H1 (cell line): Measurements from ENCODE around the gene SEMA3E. TPM values are rescaled to one million over a fixed set of nuclear protein-coding genes. Genes with fewer than 3 reads are reported as not detected.

ENCODE experiments used
- CTCF ChIA-PET: fragments of 300-600 bp; sonication (Branson Sonifier 250); formaldehyde crosslinking; loops from one replicate; lab custom pipeline; 2021; ENCODE audit not compliant: partially characterized antibody; lab: Charles Lee
- POLR2A ChIA-PET: fragments of 300-600 bp; sonication (Branson Sonifier 250); formaldehyde crosslinking; loops from one replicate; lab custom pipeline; 2021; ENCODE audit warnings: inconsistent platforms; ENCODE audit not compliant: partially characterized antibody; lab: Charles Lee
- DNase-seq, 2 experiments: peaks; one replicate each; pipeline versions ENCODE4 v3.0.0 to v3.0.0-alpha.2; 2010 to 2022; ENCODE audit warnings: low spot score in 2 of 2, low read depth in 1 of 2, mixed read lengths in 1 of 2
- FAIRE-seq: peaks from 2 replicates; lab custom pipeline; 2011; peaks lifted over from hg19 to GRCh38; lab: Jason Lieb, UNC
- H2AFZ ChIP-seq: 2 replicates; pipeline ENCODE4 v1.8.1; 2012; ENCODE audit warnings: low read length, inconsistent platforms
- H2AK5ac ChIP-seq: 2 replicates; pipeline ENCODE4 v1.6.1; 2013; ENCODE audit warnings: low read depth, low read length
- H2BK120ac ChIP-seq: replicated peaks from 2 replicates; pipeline ENCODE3; 2013; ENCODE audit warnings: low read depth, low read length, inconsistent platforms
- H2BK12ac ChIP-seq: 2 replicates; pipeline ENCODE4 v1.6.1; 2013; ENCODE audit warnings: low read depth, low read length
- H2BK15ac ChIP-seq: 2 replicates; pipeline ENCODE4 v1.6.1; 2013; ENCODE audit warnings: low read length
- H2BK20ac ChIP-seq: 2 replicates; pipeline ENCODE4 v1.6.1; 2013; ENCODE audit warnings: low read length
- H2BK5ac ChIP-seq: 2 replicates; pipeline ENCODE4 v1.6.1; 2013; ENCODE audit warnings: low read depth, low read length
- H3K14ac ChIP-seq: 2 replicates; pipeline ENCODE4 v1.6.1; 2013; ENCODE audit warnings: inconsistent platforms; ENCODE audit not compliant: insufficient read length
- H3K18ac ChIP-seq: 2 replicates; pipeline ENCODE4 v1.6.1; 2013; ENCODE audit warnings: low read length; ENCODE audit errors: extremely low read depth
- H3K23ac ChIP-seq: 2 replicates; pipeline ENCODE4 v1.6.1; 2013; ENCODE audit warnings: inconsistent platforms; ENCODE audit not compliant: insufficient read length
- H3K23me2 ChIP-seq: 2 replicates; pipeline ENCODE4 v1.6.1; 2013; ENCODE audit warnings: low read depth, low read length
- H3K27ac ChIP-seq: 2 replicates; pipeline ENCODE4 v1.6.1; 2011; ENCODE audit warnings: low read depth, low read length, inconsistent platforms
- H3K27me3 ChIP-seq, 4 experiments: replicated peaks in 1 of 4; 1 replicate in 1 of 4; 2 replicates in 3 of 4; pipeline versions ENCODE4 v1.6.1 to v1.8.1; 2011 to 2013; ENCODE audit warnings: low read length in 3 of 4, mild to moderate bottlenecking in 3 of 4, inconsistent platforms in 2 of 4, mixed read lengths in 2 of 4, moderate library complexity in 1 of 4; ENCODE audit not compliant: control insufficient read depth in 3 of 4, insufficient read depth in 3 of 4; ENCODE audit errors: extremely low read depth in 1 of 4
- H3K36me3 ChIP-seq, 4 experiments: 2 replicates each; pipeline versions ENCODE4 v1.6.1 to v1.8.1; 2011 to 2013; ENCODE audit warnings: mild to moderate bottlenecking in 4 of 4, low read length in 3 of 4, moderate library complexity in 2 of 4, control low read depth in 1 of 4, inconsistent platforms in 1 of 4; ENCODE audit not compliant: insufficient read depth in 4 of 4, control insufficient read depth in 2 of 4
- H3K4ac ChIP-seq: replicated peaks from 2 replicates; pipeline ENCODE3; 2013; ENCODE audit warnings: low read length, low read depth, mixed read lengths, inconsistent platforms; ENCODE audit not compliant: insufficient read length
- H3K4me1 ChIP-seq, 4 experiments: replicated peaks in 1 of 4; 1 replicate in 1 of 4; 2 replicates in 3 of 4; pipeline versions ENCODE4 v1.6.1 to v1.8.1; 2011 to 2013; ENCODE audit warnings: low read length in 3 of 4, inconsistent platforms in 2 of 4, mixed read lengths in 1 of 4; ENCODE audit not compliant: insufficient read depth in 4 of 4, control insufficient read depth in 3 of 4
- H3K4me2 ChIP-seq, 2 experiments: 2 replicates each; pipeline versions ENCODE4 v1.6.1 to v1.8.1; 2011 to 2013; ENCODE audit warnings: low read depth in 2 of 2, low read length in 2 of 2, control low read depth in 1 of 2, inconsistent platforms in 1 of 2, mild to moderate bottlenecking in 1 of 2; ENCODE audit not compliant: insufficient read depth in 1 of 2
- H3K4me3 ChIP-seq, 4 experiments: fragments of 200-600, 300-600 bp in 1 of 4; sonication (generic), shearing (Covaris generic), sonication (Bioruptor Twin) in 1 of 4; 2 replicates each; pipeline versions ENCODE4 v1.5.1 to v1.8.1; 2011 to 2016; ENCODE audit warnings: low read length in 4 of 4, low read depth in 3 of 4, control low read depth in 2 of 4, inconsistent platforms in 2 of 4, mild to moderate bottlenecking in 2 of 4, mixed read lengths in 1 of 4, moderate library complexity in 1 of 4; ENCODE audit not compliant: insufficient read depth in 2 of 4; ENCODE audit errors: extremely low read depth in 1 of 4
- H3K56ac ChIP-seq: replicated peaks from 2 replicates; pipeline ENCODE3; 2013; ENCODE audit warnings: low read depth, mild to moderate bottlenecking, mixed read lengths, low read length, inconsistent platforms; ENCODE audit not compliant: insufficient read length
- H3K79me1 ChIP-seq: 2 replicates; pipeline ENCODE4 v1.6.1; 2013; ENCODE audit warnings: low read depth, low read length, control low read depth
- H3K79me2 ChIP-seq, 2 experiments: 2 replicates each; pipeline versions ENCODE4 v1.6.1 to v1.8.1; 2012 to 2013; ENCODE audit warnings: low read length in 2 of 2, mild to moderate bottlenecking in 2 of 2, inconsistent platforms in 1 of 2; ENCODE audit not compliant: insufficient read depth in 2 of 2, control insufficient read depth in 1 of 2
- H3K9ac ChIP-seq, 4 experiments: replicated peaks in 1 of 4; 1 replicate in 1 of 4; 2 replicates in 3 of 4; pipeline versions ENCODE4 v1.6.1 to v1.8.1; 2011 to 2013; ENCODE audit warnings: low read depth in 3 of 4, low read length in 3 of 4, control low read depth in 2 of 4, mild to moderate bottlenecking in 2 of 4, moderate library complexity in 2 of 4, inconsistent platforms in 1 of 4; ENCODE audit errors: extremely low read depth in 1 of 4
- H3K9me3 ChIP-seq, 2 experiments: 2 replicates each; pipeline versions ENCODE4 v1.6.1 to v1.8.1; 2012 to 2013; ENCODE audit warnings: mild to moderate bottlenecking in 2 of 2, moderate library complexity in 2 of 2, control low read depth in 1 of 2, inconsistent platforms in 1 of 2, low read depth in 1 of 2, low read length in 1 of 2, mixed read lengths in 1 of 2; ENCODE audit not compliant: insufficient read depth in 2 of 2
- H4K20me1 ChIP-seq, 2 experiments: replicated peaks in 1 of 2; 2 replicates each; pipeline versions ENCODE3 to v1.8.1; 2011 to 2013; ENCODE audit warnings: inconsistent platforms in 2 of 2, low read length in 2 of 2, mild to moderate bottlenecking in 1 of 2; ENCODE audit not compliant: insufficient read depth in 2 of 2, control insufficient read depth in 1 of 2
- H4K5ac ChIP-seq: 2 replicates; pipeline ENCODE4 v1.6.1; 2013; ENCODE audit warnings: low read length, low read depth, mixed read lengths, inconsistent platforms; ENCODE audit not compliant: insufficient read length
- H4K8ac ChIP-seq: 2 replicates; pipeline ENCODE4 v1.8.0; 2013; ENCODE audit warnings: mild to moderate bottlenecking, moderate library complexity, low read length, inconsistent platforms; ENCODE audit not compliant: insufficient read depth; ENCODE audit errors: extremely low read depth
- H4K91ac ChIP-seq: replicated peaks from 2 replicates; pipeline ENCODE3; 2013; ENCODE audit warnings: low read length, mixed read lengths, inconsistent platforms; ENCODE audit not compliant: insufficient read length
- CBX5 ChIP-seq: fragments of 300-800, 300-1000 bp; sonication (generic); IDR thresholded peaks from 2 replicates; pipeline ENCODE4 v1.7.1; 2016; ENCODE audit warnings: antibody characterized with exemption, low read length, low read depth
- CBX8 ChIP-seq: fragments of 300-800, 300-1000 bp; sonication (generic); IDR thresholded peaks from 2 replicates; pipeline ENCODE4 v1.7.1; 2016; ENCODE audit warnings: low read depth, low read length, borderline replicate concordance
- GTF2F1 ChIP-seq: IDR thresholded peaks from 2 replicates; pipeline ENCODE4 v1.6.1; 2012; ENCODE audit warnings: low read depth, low read length, improper control_type of control experiment, borderline replicate concordance
- HDAC2 ChIP-seq, 2 experiments: fragments of 300-600 bp in 1 of 2; sonication (generic) in 1 of 2; IDR thresholded peaks; 2 replicates each; pipeline ENCODE4 v1.6.1; 2011 to 2012; ENCODE audit warnings: low read depth in 2 of 2, low read length in 2 of 2, mild to moderate bottlenecking in 2 of 2, moderate library complexity in 2 of 2, borderline replicate concordance in 1 of 2, inconsistent platforms in 1 of 2
- JUN ChIP-seq: IDR thresholded peaks from 2 replicates; pipeline ENCODE4 v1.6.1; 2011; ENCODE audit warnings: low read depth, mild to moderate bottlenecking, improper control_type of control experiment, low read length
- POU5F1 ChIP-seq: IDR thresholded peaks from 2 replicates; pipeline ENCODE4 v1.6.1; 2011; ENCODE audit warnings: low read depth, mild to moderate bottlenecking, low read length, moderate library complexity
- WGBS, 2 experiments: shearing (Covaris generic) in 1 of 2; methylation state at CpG; one replicate each; pipeline versions ENCODE4 v1.1.6 to v1.1.7; 2013 to 2015; ENCODE audit warnings: low lambda C conversion rate in 2 of 2, mixed read lengths in 2 of 2, inconsistent platforms in 1 of 2, low coverage in 1 of 2, missing lambda C conversion rate in 1 of 2; ENCODE audit not compliant: insufficient replicate concordance in 2 of 2, insufficient coverage in 1 of 2, insufficient read length in 1 of 2; ENCODE audit errors: extremely low coverage in 1 of 2, missing lambda C conversion rate in 1 of 2; 5-methylcytosine and 5-hydroxymethylcytosine counted together
- polyA plus RNA-seq, 7 experiments: library from polyadenylated mRNA; depleted of rRNA in 3 of 7; stranded (reverse) in 5 of 7; unstranded in 2 of 7; fragments of >200 nt in 5 of 7; fragments of 200-250 nt in 2 of 7; gene quantifications; 1 replicate in 5 of 7; 2 replicates in 1 of 7; 4 replicates in 1 of 7; pipeline versions ENCODE4 v1.2.1 to v1.2.3, GENCODE V29; 2011 to 2013; ENCODE audit warnings: missing spikeins in 2 of 7, mixed read lengths in 2 of 7
- total RNA-seq: library from RNA; stranded (reverse); fragmentation: NEBNext Ultra II Directional; extraction: Animal tissue kit (Norgen Biotek cat#: 25700); gene quantifications from 2 replicates; pipeline ENCODE4 v1.2.1, GENCODE V29; 2021

SEMA3E gene
- total and polyA plus RNA-seq, 2 of the 8 experiments (the other 6 are each of a cell fraction or from before 2014, with no cell fraction given), result 0.93 to 0.94 TPM

DNA sequence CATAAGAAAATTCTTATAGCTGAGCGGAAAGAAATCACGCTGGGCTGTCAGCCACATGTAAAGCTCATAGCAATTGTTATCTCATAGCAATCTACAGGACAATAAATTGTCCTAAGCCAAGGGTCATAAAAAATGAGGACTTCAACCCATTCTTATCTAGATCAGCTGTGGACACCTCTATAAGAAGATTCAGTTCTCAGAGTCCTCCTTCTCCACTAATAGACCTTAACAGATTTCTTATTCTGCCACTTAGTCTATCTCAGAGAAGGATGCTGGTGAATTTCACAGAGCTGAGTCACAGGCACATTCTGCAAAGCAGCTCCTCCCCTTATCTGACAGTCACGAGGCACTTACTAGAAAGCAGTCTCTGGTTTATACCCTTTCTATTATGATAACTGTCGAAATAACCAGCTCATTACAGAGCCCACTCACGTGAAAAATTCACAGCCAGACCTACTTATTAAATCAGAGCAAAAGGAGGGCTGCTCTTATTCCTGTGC lies 300.9 kb downstream of the SEMA3E start:
- H2AFZ ChIP-seq, result no peak overlapping the region
- no peak for TF ChIP-seq POU5F1
- TF ChIP-seq HDAC2 (IDR thresholded peaks at IDR 0.05; ENCODE audit: borderline replicate concordance in 1 of 2, low read depth in 2 of 2, low read length in 2 of 2), result no peak
- no peak for TF ChIP-seq GTF2F1
- no peak for TF ChIP-seq JUN
- TF ChIP-seq CBX5, result no peak
- no peak for TF ChIP-seq CBX8

More for the DNA sequence above, 300.9 kb downstream of the SEMA3E start:
- H2AK5ac ChIP-seq, result no peak overlapping the region
- peaks cover 0 to 1% (median 0%) of the 10 kb centered on the region in 4 experiments; a peak in 1 of 7 replicates for H3K27me3 ChIP-seq
- H4K8ac ChIP-seq, result no peak overlapping the region
- H3K9me3 ChIP-seq, result no peaks in the 10 kb centered on the region
- ChIA-PET CTCF (interaction anchor here (1.0 to 1.1 kb wide), 2 partner anchors 11 to 77 kb away, joined by 3 to 6 read pairs; no protein-coding TSS in a partner anchor), POLR2A (no interaction called here)
- no peak overlapping the region for H3K4me2 ChIP-seq
- H3K4me1 ChIP-seq, result no peaks in the 10 kb centered on the region
- no peak overlapping the region for H3K4ac ChIP-seq
- no peaks in the 10 kb centered on the region for H4K20me1 ChIP-seq
- H2BK12ac ChIP-seq, result no peak overlapping the region
- H3K14ac ChIP-seq, result no peak overlapping the region
- 84% methylated on average over 5 of the region's 5 CpGs; no CpG with 5 or more reads in 1 of the 2 experiments for WGBS, 2 experiments
- no peak overlapping the region for H2BK15ac ChIP-seq
- H3K79me2 ChIP-seq, result no peaks in the 10 kb centered on the region
- no peak overlapping the region for H4K5ac ChIP-seq
- FAIRE-seq (no peak), DNase-seq (no peak)
- H3K79me1 ChIP-seq, result no peaks in the 10 kb centered on the region
- H3K18ac ChIP-seq, result no peak overlapping the region
- H2BK120ac ChIP-seq, result no peak overlapping the region
- no peaks in the 10 kb centered on the region for H3K23me2 ChIP-seq
- no peaks in the 10 kb centered on the region for H3K36me3 ChIP-seq
- no peak overlapping the region for H3K4me3 ChIP-seq
- H4K91ac ChIP-seq, result no peak overlapping the region
- H2BK5ac ChIP-seq, result no peak overlapping the region
- H3K27ac ChIP-seq, result no peak overlapping the region
- H3K9ac ChIP-seq, result no peak overlapping the region
- no peak overlapping the region for H2BK20ac ChIP-seq
- no peak overlapping the region for H3K56ac ChIP-seq
- H3K23ac ChIP-seq, result no peak overlapping the region
